ENCODE data around the gene ARIH2. TPM values are rescaled to one million over a fixed set of nuclear protein-coding genes. Genes with fewer than 3 reads are reported as not detected.

Gene ARIH2
- total RNA-seq, 1 experiment from 2014 or later: 77.0 TPM

DNA sequence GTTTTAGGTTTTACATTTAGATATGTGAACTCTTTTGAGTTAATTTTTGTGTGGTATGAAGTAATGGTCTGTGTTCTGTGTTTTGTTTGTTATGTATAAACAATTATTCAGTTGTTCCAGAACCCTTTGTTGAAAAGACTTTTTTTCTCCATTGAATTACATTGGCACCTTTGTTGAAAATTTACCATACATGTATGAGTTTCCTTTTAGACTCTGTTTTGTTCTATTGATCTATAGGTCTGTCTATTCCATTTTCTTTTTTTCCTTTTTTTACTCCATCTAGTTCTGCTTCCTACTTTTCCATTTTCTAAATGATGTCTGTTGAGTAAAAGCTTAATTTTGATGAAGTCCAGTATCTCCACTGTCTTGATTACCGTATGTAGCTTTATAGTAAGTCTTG, 31.4 kb downstream of the ARIH2 start:
- BruUV-seq (replicated peaks): no TSS peak
- Histone ChIP-seq H3K27ac (ENCODE audit: low read length) (no peak overlapping the region), H3K4me3 (ENCODE audit: low read depth in 2 of 2, low read length in 2 of 2) (no peak overlapping the region), H3K9me3 (ENCODE audit: control insufficient read depth, insufficient read depth, low read depth, low read length) (no peaks in the 10 kb centered on the region), H3K4me1 (ENCODE audit: control insufficient read depth, insufficient read depth, low read length) (no peaks in the 10 kb centered on the region; the same call in 1 of the 2 replicates), H3K36me3 (ENCODE audit: control insufficient read depth, insufficient read depth, low read length) (no peaks in the 10 kb centered on the region), H3K27me3 (ENCODE audit: control insufficient read depth, insufficient read depth, low read length) (no peaks in the 10 kb centered on the region)
- DNase-seq (ENCODE audit: low read depth, low spot score) (no peak), ATAC-seq (no peak)
- TF ChIP-seq TCF7L2 (IDR thresholded peaks at IDR 0.05; ENCODE audit: low read depth, low read length): no peak
- TF ChIP-seq POLR2AphosphoS5 (IDR thresholded peaks at IDR 0.05; ENCODE audit: low read depth, low read length): no peak
- TF ChIP-seq, protein P1, sequence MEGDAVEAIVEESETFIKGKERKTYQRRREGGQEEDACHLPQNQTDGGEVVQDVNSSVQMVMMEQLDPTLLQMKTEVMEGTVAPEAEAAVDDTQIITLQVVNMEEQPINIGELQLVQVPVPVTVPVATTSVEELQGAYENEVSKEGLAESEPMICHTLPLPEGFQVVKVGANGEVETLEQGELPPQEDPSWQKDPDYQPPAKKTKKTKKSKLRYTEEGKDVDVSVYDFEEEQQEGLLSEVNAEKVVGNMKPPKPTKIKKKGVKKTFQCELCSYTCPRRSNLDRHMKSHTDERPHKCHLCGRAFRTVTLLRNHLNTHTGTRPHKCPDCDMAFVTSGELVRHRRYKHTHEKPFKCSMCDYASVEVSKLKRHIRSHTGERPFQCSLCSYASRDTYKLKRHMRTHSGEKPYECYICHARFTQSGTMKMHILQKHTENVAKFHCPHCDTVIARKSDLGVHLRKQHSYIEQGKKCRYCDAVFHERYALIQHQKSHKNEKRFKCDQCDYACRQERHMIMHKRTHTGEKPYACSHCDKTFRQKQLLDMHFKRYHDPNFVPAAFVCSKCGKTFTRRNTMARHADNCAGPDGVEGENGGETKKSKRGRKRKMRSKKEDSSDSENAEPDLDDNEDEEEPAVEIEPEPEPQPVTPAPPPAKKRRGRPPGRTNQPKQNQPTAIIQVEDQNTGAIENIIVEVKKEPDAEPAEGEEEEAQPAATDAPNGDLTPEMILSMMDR (IDR thresholded peaks at IDR 0.05): no peak
- TF ChIP-seq SIN3A (IDR thresholded peaks at IDR 0.05; ENCODE audit: borderline replicate concordance, insufficient read depth, low read depth, low read length): no peak
- TF ChIP-seq, protein P2, sequence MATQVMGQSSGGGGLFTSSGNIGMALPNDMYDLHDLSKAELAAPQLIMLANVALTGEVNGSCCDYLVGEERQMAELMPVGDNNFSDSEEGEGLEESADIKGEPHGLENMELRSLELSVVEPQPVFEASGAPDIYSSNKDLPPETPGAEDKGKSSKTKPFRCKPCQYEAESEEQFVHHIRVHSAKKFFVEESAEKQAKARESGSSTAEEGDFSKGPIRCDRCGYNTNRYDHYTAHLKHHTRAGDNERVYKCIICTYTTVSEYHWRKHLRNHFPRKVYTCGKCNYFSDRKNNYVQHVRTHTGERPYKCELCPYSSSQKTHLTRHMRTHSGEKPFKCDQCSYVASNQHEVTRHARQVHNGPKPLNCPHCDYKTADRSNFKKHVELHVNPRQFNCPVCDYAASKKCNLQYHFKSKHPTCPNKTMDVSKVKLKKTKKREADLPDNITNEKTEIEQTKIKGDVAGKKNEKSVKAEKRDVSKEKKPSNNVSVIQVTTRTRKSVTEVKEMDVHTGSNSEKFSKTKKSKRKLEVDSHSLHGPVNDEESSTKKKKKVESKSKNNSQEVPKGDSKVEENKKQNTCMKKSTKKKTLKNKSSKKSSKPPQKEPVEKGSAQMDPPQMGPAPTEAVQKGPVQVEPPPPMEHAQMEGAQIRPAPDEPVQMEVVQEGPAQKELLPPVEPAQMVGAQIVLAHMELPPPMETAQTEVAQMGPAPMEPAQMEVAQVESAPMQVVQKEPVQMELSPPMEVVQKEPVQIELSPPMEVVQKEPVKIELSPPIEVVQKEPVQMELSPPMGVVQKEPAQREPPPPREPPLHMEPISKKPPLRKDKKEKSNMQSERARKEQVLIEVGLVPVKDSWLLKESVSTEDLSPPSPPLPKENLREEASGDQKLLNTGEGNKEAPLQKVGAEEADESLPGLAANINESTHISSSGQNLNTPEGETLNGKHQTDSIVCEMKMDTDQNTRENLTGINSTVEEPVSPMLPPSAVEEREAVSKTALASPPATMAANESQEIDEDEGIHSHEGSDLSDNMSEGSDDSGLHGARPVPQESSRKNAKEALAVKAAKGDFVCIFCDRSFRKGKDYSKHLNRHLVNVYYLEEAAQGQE (IDR thresholded peaks at IDR 0.05; ENCODE audit: insufficient read depth in 1 of 2, low read depth in 2 of 2, low read length in 1 of 2): no peak
- ChIA-PET CTCF (no interaction called here), POLR2A (interaction anchor here (0.7 kb wide), 1 partner anchor 59 kb away, joined by 5 read pairs; no protein-coding TSS in a partner anchor)
- in situ Hi-C loops (cut with HindIII; ENCODE audit: low pct_unique_long_range_greater_than_20kb, low sequenced_read_pairs) (no loop called here), intact Hi-C loops (cut with micrococcal nuclease; ENCODE audit: unreplicated experiment) (no loop called here)

DNA sequence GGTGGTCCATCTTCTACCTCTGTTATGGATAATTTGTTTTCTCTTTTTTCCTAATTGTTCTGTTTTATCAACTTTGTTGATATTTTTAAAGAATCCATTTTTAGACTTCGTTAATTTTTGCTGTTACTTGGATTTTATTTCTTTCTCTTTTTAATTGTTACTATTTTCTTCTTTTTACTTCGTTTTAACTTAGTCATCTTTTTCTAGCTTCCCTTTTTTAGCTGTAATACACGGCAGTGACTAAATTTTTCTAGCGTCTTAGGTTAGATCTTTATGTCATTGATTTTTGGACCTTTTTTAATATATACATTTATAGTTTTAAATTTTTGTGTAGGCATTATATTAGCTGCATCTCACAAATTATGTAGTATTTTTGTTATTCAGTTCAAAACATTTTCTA, 33.1 kb downstream of the ARIH2 start:
- POLR2A ChIA-PET: no interaction called here
- CTCF ChIA-PET: no interaction called here
- intact Hi-C loops (cut with micrococcal nuclease; ENCODE audit: unreplicated experiment): no loop called here

More for the DNA sequence above, 33.1 kb downstream of the ARIH2 start:
- H3K36me3 ChIP-seq (ENCODE audit: control insufficient read depth, insufficient read depth, low read length): no peaks in the 10 kb centered on the region
- DNase-seq (ENCODE audit: low read depth, low spot score): no peak
- no peak for TF ChIP-seq POLR2AphosphoS5 (IDR thresholded peaks at IDR 0.05; ENCODE audit: low read depth, low read length)
- TF ChIP-seq TCF7L2 (IDR thresholded peaks at IDR 0.05; ENCODE audit: low read depth, low read length): no peak
- TF ChIP-seq, protein P1 (IDR thresholded peaks at IDR 0.05): no peak
- no peak for TF ChIP-seq SIN3A (IDR thresholded peaks at IDR 0.05; ENCODE audit: borderline replicate concordance, insufficient read depth, low read depth, low read length)
- TF ChIP-seq, protein P2 (IDR thresholded peaks at IDR 0.05; ENCODE audit: insufficient read depth in 1 of 2, low read depth in 2 of 2, low read length in 1 of 2): no peak
- H3K27me3 ChIP-seq (ENCODE audit: control insufficient read depth, insufficient read depth, low read length): no peaks in the 10 kb centered on the region
- in situ Hi-C loops (cut with HindIII; ENCODE audit: low pct_unique_long_range_greater_than_20kb, low sequenced_read_pairs): no loop called here
- ATAC-seq: no peak
- H3K4me3 ChIP-seq (ENCODE audit: low read depth in 2 of 2, low read length in 2 of 2): no peak overlapping the region
- no peaks in the 10 kb centered on the region; the same call in 1 of the 2 replicates for H3K4me1 ChIP-seq (ENCODE audit: control insufficient read depth, insufficient read depth, low read length)
- H3K9me3 ChIP-seq (ENCODE audit: control insufficient read depth, insufficient read depth, low read depth, low read length): no peaks in the 10 kb centered on the region
- no TSS peak for BruUV-seq (replicated peaks)
- no peak overlapping the region for H3K27ac ChIP-seq (ENCODE audit: low read length)
